AG04450 (cell line): ENCODE data around the gene PANX2. TPM values are rescaled to one million over a fixed set of nuclear protein-coding genes. Genes with fewer than 3 reads are reported as not detected.
"Not testable (repeated sequence)": the region's sequence is repeated elsewhere in the genome, so short reads cannot be mapped to it uniquely, and the experiment has no call there.

Source experiments
- CTCF ChIA-PET: fragments of 300-600, 350-600 bp; formaldehyde crosslinking; extraction: SDS; loops from one replicate; lab custom pipeline; 2022; ENCODE audit warnings: antibody characterized with exemption, inconsistent platforms; lab: Charles Lee
- POLR2A ChIA-PET: fragments of 350-600 bp; formaldehyde crosslinking; extraction: SDS; loops from one replicate; lab custom pipeline; 2021; ENCODE audit warnings: antibody characterized with exemption, inconsistent platforms; lab: Yijun Ruan, JAX
- DNase-seq: peaks from one replicate; pipeline ENCODE4 v3.0.0-alpha.2; 2011; ENCODE audit warnings: low read depth, low spot score
- H3K27ac ChIP-seq: one replicate; pipeline ENCODE4 v1.5.1; 2012; ENCODE audit warnings: low read depth, low read length, control low read depth
- H3K27me3 ChIP-seq: one replicate; pipeline ENCODE4 v1.6.0; 2012; ENCODE audit warnings: low read length; ENCODE audit not compliant: control insufficient read depth, insufficient read depth
- H3K4me3 ChIP-seq: 2 replicates; pipeline ENCODE4 v1.5.1; 2011; ENCODE audit warnings: mild to moderate bottlenecking, low read depth, low read length, control low read depth
- H3K9me3 ChIP-seq: 2 replicates; pipeline ENCODE4 v1.5.1; 2012; ENCODE audit warnings: low read length; ENCODE audit not compliant: control insufficient read depth, insufficient read depth
- polyA plus RNA-seq: library from polyadenylated mRNA; depleted of rRNA; stranded (reverse); fragments of >200 nt; gene quantifications from 2 replicates; pipeline ENCODE4 v1.2.3, GENCODE V29; 2011
- TF ChIP-seq, protein P1 (sequence below): IDR thresholded peaks from 2 replicates; pipeline ENCODE4 v1.5.1; 2011; ENCODE audit warnings: low read depth, low read length, control low read depth, inconsistent platforms

Gene PANX2
- polyA plus RNA-seq, 1 experiment = 0.93 TPM

DNA sequence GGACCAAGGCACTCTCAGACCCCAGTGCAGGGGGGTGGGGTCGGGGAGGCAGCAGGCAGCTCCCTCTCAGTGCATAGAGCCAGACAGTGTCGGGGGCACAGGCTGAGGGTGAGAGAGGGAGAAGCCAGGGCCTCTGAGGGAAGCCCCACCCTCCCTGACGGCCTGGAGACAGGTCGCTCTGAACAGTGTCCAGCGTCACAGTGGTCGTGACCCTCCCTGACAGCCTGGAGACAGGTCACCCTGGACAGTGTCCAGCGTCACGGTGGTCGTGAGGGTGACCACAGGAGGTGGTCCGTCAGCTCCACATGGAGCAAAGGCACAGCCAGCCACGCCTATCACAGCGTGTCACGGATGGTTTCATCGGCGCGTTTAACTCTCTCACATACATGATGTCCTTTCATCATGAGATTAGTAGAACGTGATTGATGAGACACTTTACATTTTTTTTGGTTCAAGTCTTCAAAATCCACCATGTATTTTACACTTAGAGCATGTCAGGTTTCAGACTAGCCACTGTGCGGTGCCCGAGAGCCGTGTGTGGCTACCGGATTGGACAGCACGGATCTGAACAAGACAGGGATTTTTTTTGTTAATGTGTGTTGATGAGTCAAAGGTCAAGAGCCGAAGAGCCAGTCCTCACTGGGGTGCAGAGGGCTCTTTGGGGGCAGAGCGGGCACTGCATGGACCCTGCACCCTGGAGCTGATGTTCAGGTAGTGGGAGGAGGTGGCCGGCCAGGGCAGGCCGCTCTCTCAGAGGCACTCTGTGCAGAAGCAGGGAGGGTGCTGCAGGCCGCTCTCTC is 23.9 kb upstream of the PANX2 start:
- ChIA-PET POLR2A (interaction anchor here (0.6 kb wide), 1 partner anchor 14 kb away, joined by 5 read pairs; no protein-coding TSS in a partner anchor), CTCF (interaction anchor here (1.2 kb wide), 1 partner anchor 11 kb away, joined by 4 read pairs; no protein-coding TSS in a partner anchor)
- DNase-seq = peak; percentile 42
- H3K27ac ChIP-seq = no peak overlapping the region
- H3K9me3 ChIP-seq = no peaks in the 10 kb centered on the region; the same call in 1 of the 2 replicates
- no peaks in the 10 kb centered on the region for H3K27me3 ChIP-seq
- TF ChIP-seq, protein P1, sequence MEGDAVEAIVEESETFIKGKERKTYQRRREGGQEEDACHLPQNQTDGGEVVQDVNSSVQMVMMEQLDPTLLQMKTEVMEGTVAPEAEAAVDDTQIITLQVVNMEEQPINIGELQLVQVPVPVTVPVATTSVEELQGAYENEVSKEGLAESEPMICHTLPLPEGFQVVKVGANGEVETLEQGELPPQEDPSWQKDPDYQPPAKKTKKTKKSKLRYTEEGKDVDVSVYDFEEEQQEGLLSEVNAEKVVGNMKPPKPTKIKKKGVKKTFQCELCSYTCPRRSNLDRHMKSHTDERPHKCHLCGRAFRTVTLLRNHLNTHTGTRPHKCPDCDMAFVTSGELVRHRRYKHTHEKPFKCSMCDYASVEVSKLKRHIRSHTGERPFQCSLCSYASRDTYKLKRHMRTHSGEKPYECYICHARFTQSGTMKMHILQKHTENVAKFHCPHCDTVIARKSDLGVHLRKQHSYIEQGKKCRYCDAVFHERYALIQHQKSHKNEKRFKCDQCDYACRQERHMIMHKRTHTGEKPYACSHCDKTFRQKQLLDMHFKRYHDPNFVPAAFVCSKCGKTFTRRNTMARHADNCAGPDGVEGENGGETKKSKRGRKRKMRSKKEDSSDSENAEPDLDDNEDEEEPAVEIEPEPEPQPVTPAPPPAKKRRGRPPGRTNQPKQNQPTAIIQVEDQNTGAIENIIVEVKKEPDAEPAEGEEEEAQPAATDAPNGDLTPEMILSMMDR = peak; percentile 99
- H3K4me3 ChIP-seq = no peak overlapping the region

DNA sequence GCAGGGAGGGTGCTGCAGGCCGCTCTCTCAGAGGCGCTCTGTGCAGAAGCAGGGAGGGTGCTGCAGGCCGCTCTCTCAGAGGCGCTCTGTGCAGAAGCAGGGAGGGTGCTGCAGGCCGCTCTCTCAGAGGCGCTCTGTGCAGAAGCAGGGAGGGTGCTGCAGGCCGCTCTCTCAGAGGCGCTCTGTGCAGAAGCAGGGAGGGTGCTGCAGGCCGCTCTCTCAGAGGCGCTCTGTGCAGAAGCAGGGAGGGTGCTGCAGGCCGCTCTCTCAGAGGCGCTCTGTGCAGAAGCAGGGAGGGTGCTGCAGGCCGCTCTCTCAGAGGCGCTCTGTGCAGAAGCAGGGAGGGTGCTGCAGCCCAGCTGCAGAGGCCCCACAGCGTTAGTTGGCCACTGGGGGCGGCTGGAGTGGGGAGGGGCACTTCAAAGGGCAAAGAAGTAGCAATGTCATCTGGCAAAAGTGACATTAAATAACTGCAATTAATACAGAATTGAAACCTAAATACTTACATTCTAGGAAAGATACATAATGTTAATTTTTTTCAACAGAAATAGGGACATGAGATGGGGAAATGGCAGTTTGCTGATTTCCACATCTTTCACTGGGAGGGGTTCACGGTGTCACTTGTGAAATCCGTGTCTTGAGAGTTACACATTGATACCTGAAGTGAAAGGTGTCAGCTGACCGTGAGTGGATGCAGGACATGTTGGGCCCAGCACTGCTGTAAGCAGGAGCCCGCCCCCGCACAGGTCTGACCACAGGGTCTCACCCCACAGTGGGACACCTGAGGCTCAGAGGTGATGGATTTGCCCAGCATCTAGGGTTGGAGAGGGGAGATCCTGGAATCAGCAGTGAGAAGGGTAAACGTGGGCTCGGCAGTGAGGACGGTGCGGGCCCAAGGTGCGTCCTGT is 23.0 kb upstream of the PANX2 start:
- H3K27me3 ChIP-seq, H3K9me3 ChIP-seq, DNase-seq, POLR2A ChIA-PET, H3K4me3 ChIP-seq, H3K27ac ChIP-seq: not testable (repeated sequence)
- CTCF ChIA-PET = interaction anchor here (1.2 kb wide), 1 partner anchor 61 kb away, joined by 3 read pairs; no protein-coding TSS in a partner anchor

DNA sequence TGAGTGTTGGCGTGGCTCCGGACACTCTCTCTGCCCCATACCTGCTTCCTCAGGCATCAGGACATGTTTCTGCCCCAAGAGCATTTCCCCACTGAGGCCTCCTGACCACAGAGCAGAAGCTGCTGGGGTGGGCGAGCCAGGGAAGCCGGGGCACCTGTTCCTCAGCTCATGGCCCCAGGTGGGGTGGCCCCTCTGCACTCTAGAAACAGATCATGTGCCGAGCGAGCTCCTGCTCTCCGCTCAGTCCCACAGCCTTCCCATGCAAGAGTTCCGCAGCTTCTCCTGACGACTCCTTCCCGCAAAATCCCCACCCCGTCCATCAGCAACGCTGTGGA is 22.4 kb upstream of the PANX2 start:
- no peaks in the 10 kb centered on the region; the same call in 1 of the 2 replicates for H3K9me3 ChIP-seq
- TF ChIP-seq, protein P1 = no peak
- no peak for DNase-seq
- no peak overlapping the region for H3K4me3 ChIP-seq
- ChIA-PET CTCF (interaction anchor here (0.8 to 1.2 kb wide), 3 partner anchors 39 to 83 kb away, joined by 3 read pairs; no protein-coding TSS in a partner anchor), POLR2A (no interaction called here)
- no peaks in the 10 kb centered on the region for H3K27me3 ChIP-seq
- no peak overlapping the region for H3K27ac ChIP-seq

DNA sequence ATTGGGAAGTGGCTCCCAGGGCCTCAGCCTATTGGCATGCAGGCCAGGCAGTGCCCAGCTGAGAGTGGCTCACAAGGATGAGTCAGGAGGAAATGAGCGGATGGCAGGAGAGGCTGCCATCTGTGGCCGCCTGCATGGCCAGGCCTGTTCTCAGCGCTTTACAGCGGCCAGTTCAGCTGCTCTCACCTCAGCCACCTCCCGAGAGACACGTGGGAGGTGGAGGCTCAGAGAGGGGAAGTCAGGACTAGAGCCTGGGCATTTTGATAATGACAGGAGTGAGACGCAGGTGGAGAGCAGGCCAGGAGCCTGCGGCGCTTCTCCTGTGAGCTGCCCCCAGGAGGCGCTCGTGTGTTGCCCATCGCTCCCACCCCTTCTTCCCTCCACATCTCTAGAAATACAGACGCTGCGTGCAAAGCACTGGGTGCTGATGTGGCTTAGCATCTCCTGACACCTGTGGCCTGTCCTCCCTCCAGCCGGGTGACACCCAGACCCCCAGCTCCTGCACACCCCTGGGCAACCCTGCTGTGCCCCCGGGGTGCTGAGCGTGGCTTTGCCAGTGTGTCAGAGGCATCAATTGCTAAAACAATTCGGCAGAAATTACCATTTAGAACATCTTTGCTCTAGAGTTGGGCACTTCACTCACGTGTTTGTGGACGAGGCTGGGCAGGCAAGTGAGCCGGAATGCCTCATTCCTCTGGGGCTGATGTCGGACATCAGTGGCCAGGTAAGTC is 21.4 kb upstream of the PANX2 start:
- no peaks in the 10 kb centered on the region; the same call in 1 of the 2 replicates for H3K9me3 ChIP-seq
- H3K27ac ChIP-seq = no peak overlapping the region
- H3K4me3 ChIP-seq = no peak overlapping the region
- H3K27me3 ChIP-seq = peaks cover 2% of the 10 kb centered on the region
- ChIA-PET CTCF (interaction anchor here (0.8 to 1.2 kb wide), 3 partner anchors 38 to 82 kb away, joined by 3 read pairs; no protein-coding TSS in a partner anchor), POLR2A (no interaction called here)
- no peak for DNase-seq
- TF ChIP-seq, protein P1 = peak; percentile 57
